ENCODE data around the gene PRM3.
"Not testable (repeated sequence)": the region's sequence is repeated elsewhere in the genome, so short reads cannot be mapped to it uniquely, and the experiment has no call there.

Gene PRM3

GRCh38 chr16:11303405-11304138 lies 30.1 kb upstream of the PRM3 start:
- no peak for DNase-seq (ENCODE audit: insufficient read length, low spot score)
- TF ChIP-seq CTCF (IDR thresholded peaks at IDR 0.05; ENCODE audit: insufficient read depth, missing control alignments), result no peak
- FAIRE-seq, result no peak

- no peak for FAIRE-seq
These were observed 29.5 kb upstream of the PRM3 start for GRCh38 chr16:11302977-11303376.

DNA sequence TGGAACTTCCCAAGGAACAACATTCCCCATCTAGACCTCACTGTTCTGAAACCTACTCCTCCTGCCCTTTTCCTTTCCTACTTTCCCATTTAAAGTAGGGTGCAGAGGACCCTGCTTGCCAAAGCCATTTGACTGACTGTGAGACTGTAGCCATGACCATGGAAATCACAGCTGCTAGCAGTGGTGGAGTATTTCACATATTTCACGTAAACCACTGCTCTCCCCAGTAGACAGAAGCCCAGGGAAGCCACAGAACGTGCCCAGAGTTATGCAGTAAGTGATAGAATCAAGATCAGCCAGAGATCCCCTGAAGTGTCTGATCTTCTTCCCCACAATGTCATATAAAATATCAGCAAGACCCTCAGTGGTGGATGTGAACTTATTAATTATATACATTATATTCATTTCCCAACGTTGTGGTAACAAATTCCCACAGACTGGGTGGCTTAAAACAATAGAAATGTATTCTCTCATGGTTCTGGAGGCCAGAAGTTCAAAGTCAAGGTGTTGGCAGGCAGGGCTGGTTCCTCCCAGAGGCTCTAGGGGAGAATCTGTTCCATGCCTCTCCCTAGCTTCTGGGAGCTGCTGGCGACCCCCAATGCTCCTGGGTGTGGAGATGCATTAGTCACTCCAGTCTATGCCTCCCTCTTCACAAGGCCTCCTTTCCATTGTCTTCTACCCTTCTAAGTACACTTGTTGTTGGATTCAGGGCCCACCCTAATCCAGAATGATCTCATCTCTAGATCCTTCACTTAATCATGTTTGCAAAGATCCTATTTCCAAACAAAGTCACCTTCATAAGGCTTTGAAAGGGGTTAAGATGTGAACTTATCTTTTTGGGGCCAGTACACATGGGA lies 28.4 kb upstream of the PRM3 start:
- TF ChIP-seq CTCF (IDR thresholded peaks at IDR 0.05; ENCODE audit: insufficient read depth, missing control alignments), result no peak
- FAIRE-seq (no peak), DNase-seq (ENCODE audit: insufficient read length, low spot score) (no peak)

More at GRCh38 chr16:11302977-11303376, 29.5 kb upstream of the PRM3 start:
- TF ChIP-seq CTCF (IDR thresholded peaks at IDR 0.05; ENCODE audit: insufficient read depth, missing control alignments), result no peak
- no peak for DNase-seq (ENCODE audit: insufficient read length, low spot score)

GRCh38 chr16:11300560-11300892 lies 27.1 kb upstream of the PRM3 start:
- TF ChIP-seq CTCF (IDR thresholded peaks at IDR 0.05; ENCODE audit: insufficient read depth, missing control alignments), result no peak
- FAIRE-seq, result no peak
- DNase-seq (ENCODE audit: insufficient read length, low spot score), result no peak

DNA sequence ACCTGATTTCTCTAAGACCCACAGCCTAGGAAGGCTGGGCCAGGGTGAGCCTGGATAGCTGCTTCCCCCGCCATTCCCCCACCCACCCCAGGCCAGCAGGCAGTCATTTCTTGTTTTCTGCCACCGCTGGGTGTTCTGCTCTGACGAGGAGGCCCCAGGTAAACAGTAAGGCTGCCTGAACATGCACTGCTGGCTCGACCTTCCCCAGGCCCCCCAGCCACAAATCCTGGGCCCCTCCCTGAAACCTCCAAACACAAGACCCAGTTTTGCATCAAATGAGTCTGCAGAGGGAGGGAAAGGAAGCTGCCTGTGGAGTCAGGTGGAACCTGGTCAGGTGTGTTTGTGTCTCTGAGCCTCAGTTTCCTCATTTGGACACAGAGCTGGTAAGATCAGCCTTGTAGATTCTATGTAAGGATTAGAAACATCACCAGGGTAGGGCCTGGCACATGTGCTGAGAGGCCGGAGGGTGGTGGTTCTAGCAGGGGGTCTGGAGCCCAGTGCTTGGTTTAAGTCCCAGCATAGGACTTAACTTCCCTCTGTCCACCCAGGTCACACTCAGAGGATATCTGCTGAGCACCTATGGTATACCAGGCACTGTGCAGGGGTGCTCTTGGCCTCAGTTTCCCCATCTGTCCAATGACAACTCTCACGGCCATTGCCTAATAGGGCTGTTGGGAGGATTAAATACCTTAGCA lies 26.6 kb upstream of the PRM3 start:
- TF ChIP-seq CTCF (IDR thresholded peaks at IDR 0.05; ENCODE audit: insufficient read depth, missing control alignments), result no peak
- FAIRE-seq (no peak), DNase-seq (ENCODE audit: insufficient read length, low spot score) (no peak)

- not testable (repeated sequence) for DNase-seq (ENCODE audit: insufficient read length, low spot score); FAIRE-seq
These were observed 25.6 kb upstream of the PRM3 start for GRCh38 chr16:11298950-11299547.

GRCh38 chr16:11298143-11298900 lies 24.9 kb upstream of the PRM3 start:
- DNase-seq (ENCODE audit: insufficient read length, low spot score) (no peak), FAIRE-seq (no peak)
- no peak for TF ChIP-seq CTCF (IDR thresholded peaks at IDR 0.05; ENCODE audit: insufficient read depth, missing control alignments)

Measured in D721Med (cell line).